Psoas muscle (tissue), 8 donors: ENCODE data around the gene CCDC47. TPM values are rescaled to one million over a fixed set of nuclear protein-coding genes. Genes with fewer than 3 reads are reported as not detected.

ENCODE experiments used
- ATAC-seq, 4 donors: fragments of 200-7000 bp; cut with Tn5 transposase; one replicate each; pipeline ENCODE4 v1.9.1; 2020; ENCODE audit warnings: moderate library complexity in 3 of 4, mild to moderate bottlenecking in 2 of 4
- DNase-seq, 2 donors: peaks; one replicate each; pipeline ENCODE4 v3.0.0-alpha.2; 2020
- H3K27ac ChIP-seq: fragments of 200-600 bp; one replicate; pipeline ENCODE4 v1.8.0; 2022
- H3K27me3 ChIP-seq, 3 donors: fragments of 200-600 bp in 1 of 3; one replicate each; pipeline versions ENCODE4 v1.6.1 to v1.8.0; 2013 to 2022; ENCODE audit warnings: low read length in 2 of 3, mild to moderate bottlenecking in 2 of 3, moderate library complexity in 1 of 3; ENCODE audit not compliant: insufficient read depth in 3 of 3
- H3K36me3 ChIP-seq, 2 donors: fragments of 200-600 bp in 1 of 2; one replicate each; pipeline versions ENCODE4 v1.6.1 to v1.8.0; 2013 to 2022; ENCODE audit warnings: low read depth in 1 of 2, mild to moderate bottlenecking in 1 of 2, moderate library complexity in 1 of 2; ENCODE audit not compliant: insufficient read depth in 1 of 2
- H3K4me1 ChIP-seq: fragments of 200-600 bp; one replicate; pipeline ENCODE4 v1.8.0; 2022
- H3K4me3 ChIP-seq: fragments of 200-600 bp; one replicate; pipeline ENCODE4 v1.8.0; 2022; ENCODE audit warnings: mild to moderate bottlenecking
- H3K9me3 ChIP-seq: fragments of 200-600 bp; one replicate; pipeline ENCODE4 v1.8.0; 2022
- CTCF ChIP-seq: fragments of 200-600 bp; IDR thresholded peaks from one replicate; pipeline ENCODE4 v1.8.0; 2022; ENCODE audit warnings: antibody characterized with exemption
- WGBS, 3 donors: extraction: QIAGEN DNeasy Blood & Tissue Kit; methylation state at CpG; one replicate each; pipeline versions ENCODE4 v1.1.6 to v1.1.7; 2013; 5-methylcytosine and 5-hydroxymethylcytosine counted together
- intact Hi-C, 2 donors: fragments of 100-400 bp; cut with DNase I; formaldehyde crosslinking; loops; one replicate each; pipeline versions ENCODE4 v1.11.0 to v1.14.2; 2022
- polyA plus RNA-seq, 3 donors: library from polyadenylated mRNA; stranded (reverse); fragments of 200-250 nt; gene quantifications; one replicate each; pipeline ENCODE4 v1.2.3, GENCODE V29; 2013
- total RNA-seq, 4 donors: library from RNA; stranded (reverse); fragmentation: NEBNext Ultra II Directional in 2 of 4; extraction: Animal tissue kit (Norgen Biotek cat#: 25700) in 2 of 4; gene quantifications; one replicate each; pipeline versions ENCODE4 v1.2.1 to v1.2.4, GENCODE V29; 2021 to 2023
- donor health status: healthy with polysubstance abuse.
- donor health status: DM: no; HTN: no; CAD: no; lungs with moderate emphysema.
- donor health status: Bipolar disorder and iron deficiency.
- donor health status: healthy.
- donor health status: DM: yes; HTN: yes; CAD: no.
- donor health status: DM: no; HTN: no; CAD: no.
- donor health status: DM: no; HTN: no; CAD: no.
- donor health status: DM: yes; HTN: yes; CAD: no.

CCDC47 gene
- total and polyA plus RNA-seq, 7 donors: 61.7 to 138 (median 119) TPM

- WGBS, 3 donors: 75 to 86% (median 85%) methylated on average over 2 of the region's 2 CpGs
- DNase-seq (no peak), ATAC-seq (no peak)
- TF ChIP-seq CTCF: no peak
- Histone ChIP-seq H3K36me3 (peaks cover 30 to 100% of the 10 kb centered on the region in 2 donors), H3K9me3 (no peaks in the 10 kb centered on the region), H3K4me3 (no peak overlapping the region), H3K4me1 (no peaks in the 10 kb centered on the region), H3K27me3 (no peaks in the 10 kb centered on the region), H3K27ac (no peak overlapping the region)
- intact Hi-C loops: loop anchor here (5.0 to 10.0 kb wide), 3 partner anchors 54 to 69 kb away; no protein-coding TSS in a partner anchor
Measured at GRCh38 chr17:63816123-63816522, 42.7 kb upstream of the CCDC47 start.

- DNase-seq (no peak), ATAC-seq (no peak)
- H3K36me3 ChIP-seq: peaks cover 27 to 100% of the 10 kb centered on the region in 2 donors
- no peak overlapping the region for H3K27ac ChIP-seq
- no peaks in the 10 kb centered on the region for H3K9me3 ChIP-seq
- no peak overlapping the region for H3K4me3 ChIP-seq
- no peak for TF ChIP-seq CTCF
- H3K27me3 ChIP-seq: no peaks in the 10 kb centered on the region
- intact Hi-C loops: loop anchor here in 1 of 2 donors (10.0 kb wide), 1 partner anchor 55 kb away; no protein-coding TSS in a partner anchor
- H3K4me1 ChIP-seq: no peaks in the 10 kb centered on the region
- 93 to 96% (median 96%) methylated on average over 9 of the region's 9 CpGs for WGBS, 3 donors
Measured at GRCh38 chr17:63809970-63810369, 36.6 kb upstream of the CCDC47 start.

- no peak for TF ChIP-seq CTCF
- Histone ChIP-seq H3K9me3 (no peaks in the 10 kb centered on the region), H3K36me3 (peaks cover 16 to 100% of the 10 kb centered on the region in 2 donors), H3K4me3 (no peak overlapping the region), H3K27ac (no peak overlapping the region), H3K4me1 (no peaks in the 10 kb centered on the region), H3K27me3 (no peaks in the 10 kb centered on the region)
- no peak for ATAC-seq
- intact Hi-C loops: no loop called here
- DNase-seq: no peak
- 77 to 83% (median 82%) methylated on average over 2 of the region's 2 CpGs for WGBS, 3 donors
Measured at GRCh38 chr17:63805591-63805990, 32.2 kb upstream of the CCDC47 start.

GRCh38 chr17:63804328-63804727, 30.9 kb upstream of the CCDC47 start:
- no peak for TF ChIP-seq CTCF
- H3K27me3 ChIP-seq: no peaks in the 10 kb centered on the region
- peaks cover 16 to 100% of the 10 kb centered on the region in 2 donors for H3K36me3 ChIP-seq
- intact Hi-C loops: no loop called here
- ATAC-seq (no peak), DNase-seq (no peak)
- no peak overlapping the region for H3K4me3 ChIP-seq
- H3K9me3 ChIP-seq: no peaks in the 10 kb centered on the region
- no peaks in the 10 kb centered on the region for H3K4me1 ChIP-seq
- no peak overlapping the region for H3K27ac ChIP-seq
- 89 to 98% (median 96%) methylated on average over 1 of the region's 1 CpG for WGBS, 3 donors

- 91 to 98% (median 97%) methylated on average over 1 of the region's 1 CpG for WGBS, 3 donors
- peaks cover 11 to 100% of the 10 kb centered on the region in 2 donors for H3K36me3 ChIP-seq
- DNase-seq: no peak
- no peak overlapping the region for H3K27ac ChIP-seq
- TF ChIP-seq CTCF: no peak
- no peak overlapping the region for H3K4me3 ChIP-seq
- H3K9me3 ChIP-seq: no peaks in the 10 kb centered on the region
- ATAC-seq: no peak
- intact Hi-C loops: no loop called here
- no peaks in the 10 kb centered on the region for H3K27me3 ChIP-seq
- no peaks in the 10 kb centered on the region for H3K4me1 ChIP-seq
Measured at GRCh38 chr17:63800783-63801182, 27.4 kb upstream of the CCDC47 start.
